Measurements from ENCODE around the gene VPS45. TPM values are rescaled to one million over a fixed set of nuclear protein-coding genes. Genes with fewer than 3 reads are reported as not detected.

VPS45 gene
- total and polyA plus RNA-seq, 12 donors: 36.5 to 78.9 (median 55.1) TPM

GRCh38 chr1:150087415-150087814, 19.8 kb downstream of the VPS45 start:
- DNase-seq: no peak
- WGBS, 4 donors: 82 to 86% (median 84%) methylated on average over 2 of the region's 2 CpGs
- intact Hi-C loops (cut with DNase I): no loop called here

GRCh38 chr1:150089846-150090520, 22.4 kb downstream of the VPS45 start:
- Histone ChIP-seq H3K9me3 (replicated peaks in 1 of 3) (no peaks in the 10 kb centered on the region), H3K4me3 (no peak overlapping the region), H3K4me1 (replicated peaks in 1 of 2) (peaks cover 9 to 18% of the 10 kb centered on the region in 2 donors), H3K27me3 (no peaks in the 10 kb centered on the region), H3K27ac (no peak overlapping the region), H3K36me3 (replicated peaks in 1 of 2) (peaks cover 0 to 11% of the 10 kb centered on the region in 2 donors)
- intact Hi-C loops (cut with DNase I): no loop called here
- TF ChIP-seq POLR2A (IDR thresholded peaks at IDR 0.05) (no peak), CTCF (IDR thresholded peaks at IDR 0.05) (no peak)
- no peak for DNase-seq
- 88 to 96% (median 93%) methylated on average over 3 of the region's 3 CpGs for WGBS, 4 donors

More at GRCh38 chr1:150087415-150087814, 19.8 kb downstream of the VPS45 start:
- Histone ChIP-seq H3K4me1 (replicated peaks in 1 of 2) (no peaks in the 10 kb centered on the region), H3K9me3 (replicated peaks in 1 of 3) (no peaks in the 10 kb centered on the region), H3K27ac (no peak overlapping the region), H3K27me3 (no peaks in the 10 kb centered on the region), H3K36me3 (replicated peaks in 1 of 2) (peaks cover 0 to 22% of the 10 kb centered on the region in 2 donors), H3K4me3 (no peak overlapping the region)
- TF ChIP-seq CTCF (IDR thresholded peaks at IDR 0.05): no peak

DNA sequence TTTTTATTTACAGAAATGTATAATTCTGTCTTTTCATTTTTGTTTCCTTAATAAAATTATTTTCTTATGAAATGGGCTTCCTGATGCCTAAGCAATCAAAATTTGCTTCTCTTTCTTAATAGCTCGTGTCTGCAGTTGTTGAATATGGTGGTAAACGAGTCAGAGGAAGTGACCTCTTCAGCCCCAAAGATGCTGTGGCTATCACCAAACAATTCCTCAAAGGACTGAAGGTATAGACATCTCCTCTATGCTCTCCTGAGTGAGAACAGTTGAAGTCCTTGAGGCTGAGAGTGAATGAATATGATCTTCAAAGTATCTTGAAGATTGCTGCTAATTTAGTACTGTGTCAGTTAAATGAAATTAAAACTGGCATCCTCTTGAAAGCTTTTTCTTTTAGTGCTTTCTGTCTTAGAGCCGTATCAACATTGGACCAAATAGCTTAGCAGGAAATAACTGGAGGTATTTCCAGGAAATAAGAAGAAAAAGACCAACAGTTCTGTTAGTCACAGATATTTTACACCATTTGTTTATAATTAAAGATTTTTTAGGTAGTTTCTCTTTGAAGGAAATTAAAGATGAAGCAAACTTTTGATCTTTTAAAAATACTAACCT, 24.7 kb downstream of the VPS45 start:
- no peak for TF ChIP-seq POLR2A (IDR thresholded peaks at IDR 0.05)
- no peak for TF ChIP-seq CTCF (IDR thresholded peaks at IDR 0.05)
- intact Hi-C loops (cut with DNase I): no loop called here
- Histone ChIP-seq H3K4me1 (replicated peaks in 1 of 2) (peaks cover 9 to 18% of the 10 kb centered on the region in 2 donors), H3K9me3 (replicated peaks in 1 of 3) (no peaks in the 10 kb centered on the region), H3K36me3 (replicated peaks in 1 of 2) (peaks cover 0 to 17% of the 10 kb centered on the region in 2 donors), H3K4me3 (no peak overlapping the region), H3K27me3 (no peaks in the 10 kb centered on the region), H3K27ac (no peak overlapping the region)
- 63 to 73% (median 70%) methylated on average over 3 of the region's 3 CpGs for WGBS, 4 donors
- DNase-seq: no peak

GRCh38 chr1:150093805-150094204, 26.2 kb downstream of the VPS45 start:
- intact Hi-C loops (cut with DNase I): no loop called here
- Histone ChIP-seq H3K36me3 (replicated peaks in 1 of 2) (peaks cover 0 to 17% of the 10 kb centered on the region in 2 donors), H3K4me1 (replicated peaks in 1 of 2) (peaks cover 9 to 18% of the 10 kb centered on the region in 2 donors), H3K4me3 (no peak overlapping the region), H3K9me3 (replicated peaks in 1 of 3) (no peaks in the 10 kb centered on the region), H3K27me3 (no peaks in the 10 kb centered on the region), H3K27ac (peak overlapping the region in 3 of 5 donors; percentile 1 to 30 (median 14))
- WGBS, 4 donors: 33 to 58% (median 45%) methylated on average over 1 of the region's 1 CpG
- TF ChIP-seq POLR2A (IDR thresholded peaks at IDR 0.05): no peak
- TF ChIP-seq CTCF (IDR thresholded peaks at IDR 0.05): no peak
- no peak for DNase-seq
